ENCODE data around the gene FHIP2A. TPM values are rescaled to one million over a fixed set of nuclear protein-coding genes. Genes with fewer than 3 reads are reported as not detected.
"Not testable (repeated sequence)": the region's sequence is repeated elsewhere in the genome, so short reads cannot be mapped to it uniquely, and the experiment has no call there.

Gene FHIP2A
- polyA plus RNA-seq, 1 donor = 18.8 TPM

- Histone ChIP-seq H3K4me3 (ENCODE audit: low read length) (no peak overlapping the region), H3K27me3 (ENCODE audit: control insufficient read depth, insufficient read depth, low read length) (no peaks in the 10 kb centered on the region), H3K36me3 (ENCODE audit: control insufficient read depth, insufficient read depth, low read length) (peaks cover 43% of the 10 kb centered on the region), H3K9me3 (ENCODE audit: control insufficient read depth, low read depth, low read length) (no peaks in the 10 kb centered on the region), H3K4me1 (ENCODE audit: control insufficient read depth, insufficient read depth, low read length) (no peaks in the 10 kb centered on the region), H3K27ac (ENCODE audit: low read length) (no peak overlapping the region)
- WGBS (ENCODE audit: insufficient coverage, low lambda C conversion rate) = 60% methylated on average over 1 of the region's 9 CpGs
- DNase-seq = no peak
These were observed 35.1 kb downstream of the FHIP2A start for GRCh38 chr10:114856544-114857287.

GRCh38 chr10:114857288-114857565 is 35.6 kb downstream of the FHIP2A start:
- peaks cover 44% of the 10 kb centered on the region for H3K36me3 ChIP-seq (ENCODE audit: control insufficient read depth, insufficient read depth, low read length)
- WGBS (ENCODE audit: insufficient coverage, low lambda C conversion rate) = 80% methylated on average over 1 of the region's 8 CpGs

GRCh38 chr10:114857922-114858629 is 36.5 kb downstream of the FHIP2A start:
- Histone ChIP-seq H3K4me1 (ENCODE audit: control insufficient read depth, insufficient read depth, low read length) (no peaks in the 10 kb centered on the region), H3K27ac (ENCODE audit: low read length) (no peak overlapping the region), H3K9me3 (ENCODE audit: control insufficient read depth, low read depth, low read length) (no peaks in the 10 kb centered on the region), H3K4me3 (ENCODE audit: low read length) (no peak overlapping the region), H3K36me3 (ENCODE audit: control insufficient read depth, insufficient read depth, low read length) (peaks cover 45% of the 10 kb centered on the region), H3K27me3 (ENCODE audit: control insufficient read depth, insufficient read depth, low read length) (no peaks in the 10 kb centered on the region)
- no peak for DNase-seq
- WGBS (ENCODE audit: insufficient coverage, low lambda C conversion rate) = 27% methylated on average over 1 of the region's 2 CpGs

More at GRCh38 chr10:114857288-114857565, 35.6 kb downstream of the FHIP2A start:
- not testable (repeated sequence) for H3K4me1 ChIP-seq (ENCODE audit: control insufficient read depth, insufficient read depth, low read length); H3K27me3 ChIP-seq (ENCODE audit: control insufficient read depth, insufficient read depth, low read length); H3K9me3 ChIP-seq (ENCODE audit: control insufficient read depth, low read depth, low read length); H3K4me3 ChIP-seq (ENCODE audit: low read length); DNase-seq; H3K27ac ChIP-seq (ENCODE audit: low read length)

GRCh38 chr10:114859222-114859621 is 37.6 kb downstream of the FHIP2A start:
- Histone ChIP-seq H3K27ac (ENCODE audit: low read length) (no peak overlapping the region), H3K36me3 (ENCODE audit: control insufficient read depth, insufficient read depth, low read length) (peaks cover 45% of the 10 kb centered on the region), H3K4me1 (ENCODE audit: control insufficient read depth, insufficient read depth, low read length) (no peaks in the 10 kb centered on the region), H3K9me3 (ENCODE audit: control insufficient read depth, low read depth, low read length) (no peaks in the 10 kb centered on the region), H3K4me3 (ENCODE audit: low read length) (no peak overlapping the region), H3K27me3 (ENCODE audit: control insufficient read depth, insufficient read depth, low read length) (no peaks in the 10 kb centered on the region)
- 60% methylated on average over 1 of the region's 7 CpGs for WGBS (ENCODE audit: insufficient coverage, low lambda C conversion rate)
- DNase-seq = no peak

GRCh38 chr10:114862456-114862855 is 40.9 kb downstream of the FHIP2A start:
- Histone ChIP-seq H3K27ac (ENCODE audit: low read length) (no peak overlapping the region), H3K36me3 (ENCODE audit: control insufficient read depth, insufficient read depth, low read length) (peaks cover 30% of the 10 kb centered on the region), H3K4me3 (ENCODE audit: low read length) (no peak overlapping the region), H3K4me1 (ENCODE audit: control insufficient read depth, insufficient read depth, low read length) (no peaks in the 10 kb centered on the region), H3K9me3 (ENCODE audit: control insufficient read depth, low read depth, low read length) (no peaks in the 10 kb centered on the region), H3K27me3 (ENCODE audit: control insufficient read depth, insufficient read depth, low read length) (no peaks in the 10 kb centered on the region)
- WGBS (ENCODE audit: insufficient coverage, low lambda C conversion rate) = 60% methylated on average over 1 of the region's 4 CpGs
- no peak for DNase-seq

- H3K4me1 ChIP-seq (ENCODE audit: control insufficient read depth, insufficient read depth, low read length) = no peaks in the 10 kb centered on the region
- peaks cover 7% of the 10 kb centered on the region for H3K36me3 ChIP-seq (ENCODE audit: control insufficient read depth, insufficient read depth, low read length)
- no peak overlapping the region for H3K27ac ChIP-seq (ENCODE audit: low read length)
- WGBS (ENCODE audit: insufficient coverage, low lambda C conversion rate) = no CpG with 5 or more reads among the region's 2 CpGs
- no peaks in the 10 kb centered on the region for H3K27me3 ChIP-seq (ENCODE audit: control insufficient read depth, insufficient read depth, low read length)
- no peak for DNase-seq
- H3K9me3 ChIP-seq (ENCODE audit: control insufficient read depth, low read depth, low read length) = no peaks in the 10 kb centered on the region
- H3K4me3 ChIP-seq (ENCODE audit: low read length) = no peak overlapping the region
These were observed 45.8 kb downstream of the FHIP2A start for GRCh38 chr10:114867365-114867764.

- no peak for DNase-seq
- no peak overlapping the region for H3K4me3 ChIP-seq (ENCODE audit: low read length)
- H3K27ac ChIP-seq (ENCODE audit: low read length) = no peak overlapping the region
- WGBS (ENCODE audit: insufficient coverage, low lambda C conversion rate) = no CpG with 5 or more reads among the region's 1 CpG
- no peaks in the 10 kb centered on the region for H3K4me1 ChIP-seq (ENCODE audit: control insufficient read depth, insufficient read depth, low read length)
- H3K27me3 ChIP-seq (ENCODE audit: control insufficient read depth, insufficient read depth, low read length) = no peaks in the 10 kb centered on the region
- H3K9me3 ChIP-seq (ENCODE audit: control insufficient read depth, low read depth, low read length) = no peaks in the 10 kb centered on the region
- peaks cover 3% of the 10 kb centered on the region for H3K36me3 ChIP-seq (ENCODE audit: control insufficient read depth, insufficient read depth, low read length)
These were observed 47.4 kb downstream of the FHIP2A start for GRCh38 chr10:114868870-114869519.

- no peak for DNase-seq
- Histone ChIP-seq H3K9me3 (ENCODE audit: control insufficient read depth, low read depth, low read length) (no peaks in the 10 kb centered on the region), H3K27ac (ENCODE audit: low read length) (no peak overlapping the region), H3K4me3 (ENCODE audit: low read length) (no peak overlapping the region), H3K27me3 (ENCODE audit: control insufficient read depth, insufficient read depth, low read length) (no peaks in the 10 kb centered on the region), H3K36me3 (ENCODE audit: control insufficient read depth, insufficient read depth, low read length) (peaks cover 3% of the 10 kb centered on the region), H3K4me1 (ENCODE audit: control insufficient read depth, insufficient read depth, low read length) (no peaks in the 10 kb centered on the region)
- 67% methylated on average over 1 of the region's 1 CpG for WGBS (ENCODE audit: insufficient coverage, low lambda C conversion rate)
These were observed 47.9 kb downstream of the FHIP2A start for GRCh38 chr10:114869520-114869892.

GRCh38 chr10:114870486-114870885 is 48.9 kb downstream of the FHIP2A start:
- H3K27ac ChIP-seq (ENCODE audit: low read length) = no peak overlapping the region
- no CpG with 5 or more reads among the region's 3 CpGs for WGBS (ENCODE audit: insufficient coverage, low lambda C conversion rate)
- H3K27me3 ChIP-seq (ENCODE audit: control insufficient read depth, insufficient read depth, low read length) = no peaks in the 10 kb centered on the region
- no peaks in the 10 kb centered on the region for H3K36me3 ChIP-seq (ENCODE audit: control insufficient read depth, insufficient read depth, low read length)
- no peak overlapping the region for H3K4me3 ChIP-seq (ENCODE audit: low read length)
- no peaks in the 10 kb centered on the region for H3K9me3 ChIP-seq (ENCODE audit: control insufficient read depth, low read depth, low read length)
- H3K4me1 ChIP-seq (ENCODE audit: control insufficient read depth, insufficient read depth, low read length) = peaks cover 2% of the 10 kb centered on the region
- DNase-seq = no peak

GRCh38 chr10:114871379-114871778 is 49.8 kb downstream of the FHIP2A start:
- no peaks in the 10 kb centered on the region for H3K27me3 ChIP-seq (ENCODE audit: control insufficient read depth, insufficient read depth, low read length)
- no peak overlapping the region for H3K27ac ChIP-seq (ENCODE audit: low read length)
- no CpG with 5 or more reads among the region's 2 CpGs for whole genome bisulfite sequencing (ENCODE audit: insufficient coverage, low lambda C conversion rate)
- peaks cover 2% of the 10 kb centered on the region for H3K4me1 ChIP-seq (ENCODE audit: control insufficient read depth, insufficient read depth, low read length)
- H3K36me3 ChIP-seq (ENCODE audit: control insufficient read depth, insufficient read depth, low read length) = no peaks in the 10 kb centered on the region
- no peak overlapping the region for H3K4me3 ChIP-seq (ENCODE audit: low read length)
- no peaks in the 10 kb centered on the region for H3K9me3 ChIP-seq (ENCODE audit: control insufficient read depth, low read depth, low read length)
- no peak for DNase-seq
